GM18867 (cell line): ENCODE data around the gene PCDH12.

Experiments
- ATAC-seq: cut with Tn5 transposase; IDR thresholded peaks from one replicate; pipeline ENCODE4 v1.9.1; 2021; ENCODE audit warnings: mild to moderate bottlenecking, moderate library complexity; ENCODE audit not compliant: unreplicated experiment

The PCDH12 gene

DNA sequence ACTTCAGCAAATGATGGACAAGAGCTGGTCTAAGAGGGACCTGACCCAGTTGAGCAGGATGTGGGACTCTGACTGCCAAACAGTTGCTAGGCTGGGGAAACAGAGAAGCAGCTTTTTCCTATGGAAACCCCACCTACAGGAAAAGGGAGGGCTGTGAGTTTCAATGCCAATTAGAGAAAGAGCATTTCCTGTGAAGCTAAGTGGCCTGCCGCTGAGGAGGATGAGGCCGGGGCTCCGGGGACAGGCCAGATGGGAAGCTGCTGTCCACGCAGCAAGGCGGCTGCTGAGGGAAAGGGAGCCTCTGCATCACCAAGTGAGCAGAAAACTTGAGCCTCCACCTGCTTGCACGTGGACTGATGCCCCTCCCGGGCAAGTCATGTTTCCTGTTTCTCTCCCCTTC, at the start of gene PCDH12:
TSS of gene PCDH12 (minus strand) at position 90 of the 400 bp plus-strand sequence. CDS start 351 bp downstream, outside the sequence.
- no peak for ATAC-seq

GRCh38 chr5:142007237-142007544, 49.2 kb upstream of the PCDH12 start:
- no peak for ATAC-seq

DNA sequence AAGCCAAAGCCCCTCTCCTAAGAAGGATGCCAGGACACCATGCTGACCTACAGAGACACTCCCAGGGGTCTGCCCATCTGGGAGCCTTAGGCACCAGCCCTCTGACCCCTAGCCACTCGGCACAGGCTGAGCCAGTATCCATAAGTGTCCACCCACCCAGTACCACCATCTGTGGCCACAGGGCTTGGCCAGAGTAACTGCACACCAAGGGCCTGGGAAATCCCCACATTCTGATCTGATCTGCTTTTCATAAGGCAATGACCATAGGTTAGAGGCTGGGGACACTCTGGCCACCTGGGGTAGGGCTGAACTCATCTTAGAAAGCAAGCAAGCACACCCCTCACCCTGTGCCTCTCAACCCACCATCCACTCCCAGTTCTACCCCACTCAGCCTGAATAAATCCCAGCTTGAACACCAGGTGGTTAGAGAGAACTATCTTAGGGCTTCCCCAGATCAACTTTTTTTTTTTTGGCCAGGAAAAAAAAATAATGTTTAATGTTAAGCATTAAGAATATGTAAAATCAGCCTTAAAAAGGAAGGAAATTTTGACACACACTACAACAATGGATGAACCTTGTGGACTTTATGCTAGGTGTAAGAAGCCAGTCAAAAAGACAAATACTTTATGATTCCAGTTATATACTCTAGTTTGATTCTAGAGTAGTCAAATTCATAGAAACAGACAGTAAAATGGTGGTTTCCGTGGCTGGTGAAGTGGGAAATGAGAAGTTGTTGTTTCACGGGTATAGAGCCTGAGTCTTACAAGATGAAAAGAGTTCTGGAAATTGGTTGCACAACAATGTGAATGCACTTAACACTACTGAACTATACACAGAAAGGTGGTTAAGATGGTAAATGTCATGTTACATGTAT, 48.6 kb upstream of the PCDH12 start:
- no peak for ATAC-seq

GRCh38 chr5:142003266-142003800, 45.3 kb upstream of the PCDH12 start:
- ATAC-seq = no peak

GRCh38 chr5:142000704-142001484, 42.9 kb upstream of the PCDH12 start:
- no peak for ATAC-seq

DNA sequence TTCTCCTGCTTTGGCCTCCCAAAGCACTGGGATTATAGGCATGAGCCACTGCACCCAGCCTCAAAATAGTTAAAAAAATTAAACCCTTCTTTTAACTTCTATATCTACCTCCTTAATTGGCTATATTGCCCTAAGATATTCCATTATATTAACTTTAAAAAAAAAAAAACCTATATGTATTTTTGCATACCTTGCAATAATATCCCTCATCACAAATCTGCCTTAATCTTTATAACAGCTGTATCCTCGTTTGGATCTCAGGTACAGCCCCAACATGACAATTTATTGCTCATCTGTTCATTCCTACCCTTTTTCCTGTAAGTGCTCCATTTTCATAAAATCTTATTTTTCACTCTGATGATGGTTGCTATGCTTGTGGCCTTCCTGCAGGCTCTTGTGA, 42.2 kb upstream of the PCDH12 start:
- ATAC-seq = no peak

GRCh38 chr5:141997358-141997960, 39.5 kb upstream of the PCDH12 start:
- no peak for ATAC-seq

- ATAC-seq = no peak
Measured at GRCh38 chr5:141995656-141996055, 37.7 kb upstream of the PCDH12 start.

GRCh38 chr5:141994511-141995136, 36.6 kb upstream of the PCDH12 start:
- no peak for ATAC-seq

- ATAC-seq = no peak
Measured at GRCh38 chr5:141992349-141992963, 34.5 kb upstream of the PCDH12 start.

GRCh38 chr5:141989720-141990119, 31.7 kb upstream of the PCDH12 start:
- no peak for ATAC-seq

- ATAC-seq = no peak
Measured at GRCh38 chr5:141986072-141986471, 28.1 kb upstream of the PCDH12 start.

GRCh38 chr5:141982626-141983025, 24.6 kb upstream of the PCDH12 start:
- no peak for ATAC-seq

GRCh38 chr5:141978389-141978788, 20.4 kb upstream of the PCDH12 start:
- ATAC-seq = no peak

DNA sequence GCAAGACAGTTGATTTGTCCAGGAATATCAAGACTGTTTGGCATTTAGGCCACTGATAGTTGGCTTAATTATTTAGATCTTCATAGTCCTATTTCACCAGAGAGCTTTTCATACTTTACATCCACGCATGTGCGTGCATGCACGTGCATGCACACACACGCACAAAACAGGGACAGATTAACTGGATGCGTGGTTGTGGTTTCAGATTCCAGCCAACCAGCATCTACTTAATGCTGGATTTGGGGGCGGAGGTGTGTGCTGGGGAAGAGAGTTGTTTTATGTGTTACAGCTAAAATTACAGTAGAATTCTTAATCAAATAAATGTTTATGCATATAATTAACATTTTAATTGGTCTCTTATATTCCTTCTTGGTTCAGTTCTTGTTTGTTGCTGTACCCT, 18.2 kb upstream of the PCDH12 start:
- no peak for ATAC-seq

- ATAC-seq = no peak
Measured at GRCh38 chr5:141973871-141974595, 16.0 kb upstream of the PCDH12 start.

GRCh38 chr5:141969783-141970771, 12.1 kb upstream of the PCDH12 start:
- ATAC-seq = peak; percentile 55

GRCh38 chr5:141968914-141969608, 11.1 kb upstream of the PCDH12 start, which contains the start of gene RNF14:
Gene RNF14 (plus strand): TSS chr5:141969105. CDS start chr5:141973589, 4,484 bp downstream.
- ATAC-seq = peak; percentile 91
